HCT116 (cell line): ENCODE measurements around the gene CTSE. TPM values are rescaled to one million over a fixed set of nuclear protein-coding genes. Genes with fewer than 3 reads are reported as not detected.

Experiments
- ATAC-seq: fragments of 200-7000 bp; cut with Tn5 transposase; 2 replicates; pipeline ENCODE4 v1.9.1; 2020; ENCODE audit warnings: mild to moderate bottlenecking, moderate library complexity
- BruUV-seq: library from RNA; stranded (reverse); fragments of 400-500 nt; replicated peaks from 2 replicates; lab custom pipeline; 2021; lab: Mats Ljungman, UMichigan
- CTCF ChIA-PET: fragments of 300-600 bp; sonication (Branson Sonifier 250); formaldehyde crosslinking; loops from one replicate; lab custom pipeline; 2021; ENCODE audit warnings: antibody characterized with exemption; lab: Charles Lee
- POLR2A ChIA-PET: fragments of 300-600, 350-600 bp; sonication (Branson Sonifier 250); formaldehyde crosslinking; loops from one replicate; lab custom pipeline; 2021; ENCODE audit warnings: antibody characterized with exemption; lab: Charles Lee
- RAD21 ChIA-PET, 2 experiments: fragments of 300-600 bp; sonication (Branson Sonifier 250); formaldehyde crosslinking; loops; one replicate each; lab custom pipeline; 2023; ENCODE audit warnings: low total read pairs in 2 of 2; ENCODE audit not compliant: uncharacterized antibody in 2 of 2, unreplicated experiment in 2 of 2, low non-redundant PET in 1 of 2; lab: Charles Lee
- DNase-seq: peaks from one replicate; pipeline ENCODE4 v3.0.0-alpha.2; 2010; ENCODE audit warnings: low read depth, low spot score
- H2AFZ ChIP-seq: fragments of 200-600 bp; shearing (Covaris generic), sonication (generic); 2 replicates; pipeline ENCODE4 v1.6.1; 2017; ENCODE audit warnings: low read depth, mixed run types, mixed read lengths, antibody characterized with exemption, low read length; ENCODE audit not compliant: poor library complexity, severe bottlenecking
- H3K27ac ChIP-seq: 2 replicates; pipeline ENCODE4 v1.5.1; 2012; ENCODE audit warnings: low read depth, low read length
- H3K27me3 ChIP-seq: fragments of 200-600 bp; sonication (generic); 2 replicates; pipeline ENCODE4 v1.6.1; 2016; ENCODE audit warnings: mixed run types, low read length, mixed read lengths; ENCODE audit not compliant: insufficient read depth
- H3K36me3 ChIP-seq, 2 experiments: fragments of 200-500 bp in 1 of 2; fragments of 200-600 bp in 1 of 2; sonication (Bioruptor generic) in 1 of 2; sonication (generic) in 1 of 2; 2 replicates each; pipeline versions ENCODE4 v1.5.1 to v1.6.1; 2014 to 2016; ENCODE audit warnings: low read length in 2 of 2, inconsistent platforms in 1 of 2, mixed read lengths in 1 of 2, mixed run types in 1 of 2; ENCODE audit not compliant: insufficient read depth in 2 of 2, control insufficient read depth in 1 of 2
- H3K4me1 ChIP-seq, 2 experiments: fragments of 200-600 bp in 1 of 2; sonication (generic) in 1 of 2; 2 replicates each; pipeline versions ENCODE4 v1.5.1 to v1.6.1; 2012 to 2017; ENCODE audit warnings: low read length in 2 of 2, inconsistent platforms in 1 of 2, mild to moderate bottlenecking in 1 of 2, mixed read lengths in 1 of 2, mixed run types in 1 of 2, moderate library complexity in 1 of 2; ENCODE audit not compliant: insufficient read depth in 2 of 2, control insufficient read depth in 1 of 2
- H3K4me2 ChIP-seq: fragments of 200-600 bp; sonication (generic); 2 replicates; pipeline ENCODE4 v1.6.1; 2017; ENCODE audit warnings: mixed run types, low read length, mixed read lengths
- H3K4me3 ChIP-seq, 2 experiments: fragments of 200-600 bp in 1 of 2; sonication (generic) in 1 of 2; replicated peaks in 1 of 2; 2 replicates each; pipeline ENCODE4 v1.5.1; 2011 to 2016; ENCODE audit warnings: low read length in 2 of 2, control low read depth in 1 of 2, low read depth in 1 of 2, mild to moderate bottlenecking in 1 of 2, mixed read lengths in 1 of 2, mixed run types in 1 of 2
- H3K79me2 ChIP-seq: fragments of 200-600 bp; sonication (generic); 2 replicates; pipeline ENCODE4 v1.6.1; 2017; ENCODE audit warnings: mild to moderate bottlenecking, mixed run types, low read length, moderate library complexity, mixed read lengths; ENCODE audit not compliant: insufficient read depth
- H3K9ac ChIP-seq: fragments of 200-600 bp; sonication (generic); 2 replicates; pipeline ENCODE4 v1.6.1; 2016; ENCODE audit warnings: low read length, mixed read lengths
- H3K9me2 ChIP-seq: fragments of 200-600 bp; sonication (generic), shearing (Covaris generic); 2 replicates; pipeline ENCODE4 v1.6.1; 2017; ENCODE audit warnings: mixed run types, mild to moderate bottlenecking, moderate library complexity; ENCODE audit not compliant: insufficient read depth
- H3K9me3 ChIP-seq, 2 experiments: fragments of 200-500 bp in 1 of 2; fragments of 200-600 bp in 1 of 2; sonication (Bioruptor generic) in 1 of 2; sonication (generic) in 1 of 2; 2 replicates each; pipeline ENCODE4 v1.6.1; 2014 to 2017; ENCODE audit warnings: low read length in 2 of 2, mixed read lengths in 2 of 2, inconsistent platforms in 1 of 2, low read depth in 1 of 2, mild to moderate bottlenecking in 1 of 2, mixed run types in 1 of 2, moderate library complexity in 1 of 2; ENCODE audit not compliant: control insufficient read depth in 1 of 2, insufficient read depth in 1 of 2
- H4K20me1 ChIP-seq: fragments of 200-600 bp; sonication (generic), shearing (Covaris generic); 2 replicates; pipeline ENCODE4 v1.6.1; 2017; ENCODE audit warnings: mixed run types, mild to moderate bottlenecking, moderate library complexity; ENCODE audit not compliant: insufficient read depth
- CBX3 ChIP-seq: IDR thresholded peaks from 2 replicates; pipeline ENCODE4 v1.6.1; 2012; ENCODE audit warnings: low read depth
- CEBPB ChIP-seq: IDR thresholded peaks from 2 replicates; pipeline ENCODE4 v1.6.1; 2012; ENCODE audit warnings: low read depth
- EZH2 ChIP-seq: fragments of 200-600 bp; sonication (generic); IDR thresholded peaks from 2 replicates; pipeline ENCODE4 v1.6.1; 2017; ENCODE audit warnings: antibody characterized with exemption, mixed run types
- EZH2phosphoT487 ChIP-seq: fragments of 200-600 bp; IDR thresholded peaks from 2 replicates; pipeline ENCODE4 v1.6.1; 2018; ENCODE audit warnings: antibody characterized with exemption, borderline replicate concordance
- JUND ChIP-seq: IDR thresholded peaks from 2 replicates; pipeline ENCODE4 v1.6.1; 2012
- POLR2AphosphoS5 ChIP-seq: IDR thresholded peaks from 2 replicates; pipeline ENCODE4 v1.6.1; 2011; ENCODE audit warnings: mild to moderate bottlenecking, low read depth, low read length, moderate library complexity
- RAD21 ChIP-seq: IDR thresholded peaks from 2 replicates; pipeline ENCODE4 v1.6.1; 2012; ENCODE audit warnings: low read depth, mild to moderate bottlenecking
- SIN3A ChIP-seq: IDR thresholded peaks from 2 replicates; pipeline ENCODE4 v1.6.1; 2012; ENCODE audit warnings: low read depth
- SP1 ChIP-seq: IDR thresholded peaks from 2 replicates; pipeline ENCODE4 v1.6.1; 2012; ENCODE audit warnings: low read depth
- SRF ChIP-seq: IDR thresholded peaks from 2 replicates; pipeline ENCODE4 v1.6.1; 2012; ENCODE audit warnings: low read depth
- ZNF274 ChIP-seq: fragments of 200-500 bp; sonication (Bioruptor generic); IDR thresholded peaks from 2 replicates; pipeline ENCODE4 v1.6.1; 2014; ENCODE audit warnings: mild to moderate bottlenecking, low read depth, low read length, inconsistent platforms
- intact Hi-C: fragments of 100-400 bp; cut with micrococcal nuclease; formaldehyde crosslinking; loops from 2 replicates; pipeline ENCODE4 v1.10.0; 2022
- total RNA-seq: library from RNA; stranded (reverse); gene quantifications from one replicate; pipeline ENCODE4 v1.2.1, GENCODE V29; 2021; ENCODE audit not compliant: unreplicated experiment
- TF ChIP-seq, protein P1 (sequence below): IDR thresholded peaks from 2 replicates; pipeline ENCODE4 v1.6.1; 2012
- TF ChIP-seq, protein P2 (sequence below), 3 experiments: fragments of 200-600 bp in 1 of 3; sonication (generic) in 1 of 3; IDR thresholded peaks in 2 of 3; conservative IDR thresholded peaks in 1 of 3; 2 replicates each; pipeline ENCODE4 v1.5.1; 2012 to 2017; ENCODE audit warnings: low read depth in 2 of 3, low read length in 2 of 3, antibody characterized with exemption in 1 of 3, borderline replicate concordance in 1 of 3, control low read depth in 1 of 3, mild to moderate bottlenecking in 1 of 3, mixed read lengths in 1 of 3, mixed run types in 1 of 3, moderate library complexity in 1 of 3; ENCODE audit not compliant: insufficient read depth in 1 of 3
- TF ChIP-seq, protein P3 (sequence below): IDR thresholded peaks from 2 replicates; pipeline ENCODE4 v1.6.1; 2012; ENCODE audit warnings: low read depth

The CTSE gene
- total RNA-seq, 1 experiment from 2014 or later, result 0.12 TPM

DNA sequence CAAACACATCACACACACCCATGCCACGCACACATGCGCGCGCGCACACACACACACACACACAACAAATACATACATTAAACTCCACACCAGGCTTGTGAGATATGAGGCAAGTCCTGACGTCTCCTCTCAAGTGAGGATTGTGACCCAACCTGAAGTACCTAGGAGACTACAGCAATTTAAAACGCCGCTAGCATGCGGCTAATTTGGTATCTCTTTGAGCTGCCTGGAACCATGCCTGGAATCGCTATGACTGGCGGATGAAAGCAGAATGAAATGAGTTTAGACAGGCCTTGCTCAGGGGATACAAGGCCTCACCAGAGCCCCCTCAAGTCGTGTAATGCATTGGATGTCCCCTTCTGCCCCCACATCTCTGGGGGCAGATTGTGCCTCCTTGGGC is 18.9 kb downstream of the CTSE start:
- no peaks in the 10 kb centered on the region for H3K9me2 ChIP-seq
- ATAC-seq (no peak), DNase-seq (no peak)
- BruUV-seq, result no TSS peak
- ChIA-PET POLR2A (no interaction called here), RAD21 (no interaction called here), CTCF (no interaction called here)
- H3K27me3 ChIP-seq, result no peaks in the 10 kb centered on the region
- no peaks in the 10 kb centered on the region for H3K9me3 ChIP-seq
- intact Hi-C loops, result no loop called here
- H3K4me3 ChIP-seq, result no peak overlapping the region
- H3K4me1 ChIP-seq, result peaks cover 33 to 47% of the 10 kb centered on the region in 2 experiments
- H4K20me1 ChIP-seq, result no peaks in the 10 kb centered on the region
- H3K79me2 ChIP-seq, result no peaks in the 10 kb centered on the region
- H3K9ac ChIP-seq, result no peak overlapping the region
- H3K27ac ChIP-seq, result no peak overlapping the region
- TF ChIP-seq CBX3, result no peak
- TF ChIP-seq ZNF274, result no peak
- TF ChIP-seq EZH2, result no peak
- TF ChIP-seq EZH2phosphoT487, result no peak
- no peak for TF ChIP-seq SP1
- no peak for TF ChIP-seq JUND
- TF ChIP-seq, protein P1, sequence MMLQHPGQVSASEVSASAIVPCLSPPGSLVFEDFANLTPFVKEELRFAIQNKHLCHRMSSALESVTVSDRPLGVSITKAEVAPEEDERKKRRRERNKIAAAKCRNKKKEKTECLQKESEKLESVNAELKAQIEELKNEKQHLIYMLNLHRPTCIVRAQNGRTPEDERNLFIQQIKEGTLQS, result no peak
- no peak for TF ChIP-seq SRF
- TF ChIP-seq SIN3A, result no peak
- no peak for TF ChIP-seq RAD21
- TF ChIP-seq, protein P2, sequence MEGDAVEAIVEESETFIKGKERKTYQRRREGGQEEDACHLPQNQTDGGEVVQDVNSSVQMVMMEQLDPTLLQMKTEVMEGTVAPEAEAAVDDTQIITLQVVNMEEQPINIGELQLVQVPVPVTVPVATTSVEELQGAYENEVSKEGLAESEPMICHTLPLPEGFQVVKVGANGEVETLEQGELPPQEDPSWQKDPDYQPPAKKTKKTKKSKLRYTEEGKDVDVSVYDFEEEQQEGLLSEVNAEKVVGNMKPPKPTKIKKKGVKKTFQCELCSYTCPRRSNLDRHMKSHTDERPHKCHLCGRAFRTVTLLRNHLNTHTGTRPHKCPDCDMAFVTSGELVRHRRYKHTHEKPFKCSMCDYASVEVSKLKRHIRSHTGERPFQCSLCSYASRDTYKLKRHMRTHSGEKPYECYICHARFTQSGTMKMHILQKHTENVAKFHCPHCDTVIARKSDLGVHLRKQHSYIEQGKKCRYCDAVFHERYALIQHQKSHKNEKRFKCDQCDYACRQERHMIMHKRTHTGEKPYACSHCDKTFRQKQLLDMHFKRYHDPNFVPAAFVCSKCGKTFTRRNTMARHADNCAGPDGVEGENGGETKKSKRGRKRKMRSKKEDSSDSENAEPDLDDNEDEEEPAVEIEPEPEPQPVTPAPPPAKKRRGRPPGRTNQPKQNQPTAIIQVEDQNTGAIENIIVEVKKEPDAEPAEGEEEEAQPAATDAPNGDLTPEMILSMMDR (IDR thresholded peaks at IDR 0.05 in 2 of 3, conservative IDR thresholded peaks at IDR 0.05 in 1 of 3; ENCODE audit: borderline replicate concordance in 1 of 3, insufficient read depth in 1 of 3, low read depth in 2 of 3, low read length in 2 of 3), result no peak
- TF ChIP-seq CEBPB, result no peak
- TF ChIP-seq POLR2AphosphoS5, result no peak
- TF ChIP-seq, protein P3, sequence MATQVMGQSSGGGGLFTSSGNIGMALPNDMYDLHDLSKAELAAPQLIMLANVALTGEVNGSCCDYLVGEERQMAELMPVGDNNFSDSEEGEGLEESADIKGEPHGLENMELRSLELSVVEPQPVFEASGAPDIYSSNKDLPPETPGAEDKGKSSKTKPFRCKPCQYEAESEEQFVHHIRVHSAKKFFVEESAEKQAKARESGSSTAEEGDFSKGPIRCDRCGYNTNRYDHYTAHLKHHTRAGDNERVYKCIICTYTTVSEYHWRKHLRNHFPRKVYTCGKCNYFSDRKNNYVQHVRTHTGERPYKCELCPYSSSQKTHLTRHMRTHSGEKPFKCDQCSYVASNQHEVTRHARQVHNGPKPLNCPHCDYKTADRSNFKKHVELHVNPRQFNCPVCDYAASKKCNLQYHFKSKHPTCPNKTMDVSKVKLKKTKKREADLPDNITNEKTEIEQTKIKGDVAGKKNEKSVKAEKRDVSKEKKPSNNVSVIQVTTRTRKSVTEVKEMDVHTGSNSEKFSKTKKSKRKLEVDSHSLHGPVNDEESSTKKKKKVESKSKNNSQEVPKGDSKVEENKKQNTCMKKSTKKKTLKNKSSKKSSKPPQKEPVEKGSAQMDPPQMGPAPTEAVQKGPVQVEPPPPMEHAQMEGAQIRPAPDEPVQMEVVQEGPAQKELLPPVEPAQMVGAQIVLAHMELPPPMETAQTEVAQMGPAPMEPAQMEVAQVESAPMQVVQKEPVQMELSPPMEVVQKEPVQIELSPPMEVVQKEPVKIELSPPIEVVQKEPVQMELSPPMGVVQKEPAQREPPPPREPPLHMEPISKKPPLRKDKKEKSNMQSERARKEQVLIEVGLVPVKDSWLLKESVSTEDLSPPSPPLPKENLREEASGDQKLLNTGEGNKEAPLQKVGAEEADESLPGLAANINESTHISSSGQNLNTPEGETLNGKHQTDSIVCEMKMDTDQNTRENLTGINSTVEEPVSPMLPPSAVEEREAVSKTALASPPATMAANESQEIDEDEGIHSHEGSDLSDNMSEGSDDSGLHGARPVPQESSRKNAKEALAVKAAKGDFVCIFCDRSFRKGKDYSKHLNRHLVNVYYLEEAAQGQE, result no peak
- H3K4me2 ChIP-seq, result no peak overlapping the region
- H3K36me3 ChIP-seq, result no peaks in the 10 kb centered on the region
- no peak overlapping the region for H2AFZ ChIP-seq
